Smooth muscle cell (in vitro differentiated cells): ENCODE measurements around the gene ELP2. TPM values are rescaled to one million over a fixed set of nuclear protein-coding genes. Genes with fewer than 3 reads are reported as not detected.

Experiments
- DNase-seq: peaks from one replicate; lab custom pipeline; 2025; ENCODE audit not compliant: unreplicated experiment; lab: John Stamatoyannopoulos, UW
- H2AFZ ChIP-seq: fragments of 200-600 bp; sonication (generic); 2 replicates; pipeline ENCODE4 v1.6.0; 2016; ENCODE audit warnings: antibody characterized with exemption, low read depth, mild to moderate bottlenecking
- H3F3A ChIP-seq: fragments of 200-600 bp; sonication (generic); 2 replicates; pipeline ENCODE4 v1.6.0; 2017; ENCODE audit warnings: antibody characterized with exemption, low read depth
- H3K27ac ChIP-seq: fragments of 200-600 bp; sonication (generic); 2 replicates; pipeline ENCODE4 v1.5.1; 2016; ENCODE audit warnings: low read depth, mild to moderate bottlenecking
- H3K27me3 ChIP-seq: fragments of 200-600 bp; sonication (generic); 2 replicates; pipeline ENCODE4 v1.6.1; 2016; ENCODE audit warnings: low read depth, mild to moderate bottlenecking
- H3K36me3 ChIP-seq: fragments of 200-600 bp; sonication (generic); 2 replicates; pipeline ENCODE4 v1.5.1; 2016; ENCODE audit warnings: low read depth
- H3K4me1 ChIP-seq: fragments of 200-600 bp; sonication (generic); 2 replicates; pipeline ENCODE4 v1.5.1; 2016; ENCODE audit warnings: low read depth
- H3K4me2 ChIP-seq: fragments of 200-600 bp; sonication (generic); 2 replicates; pipeline ENCODE4 v1.6.0; 2016; ENCODE audit warnings: mild to moderate bottlenecking
- H3K4me3 ChIP-seq: fragments of 200-600 bp; sonication (generic); 2 replicates; pipeline ENCODE4 v1.5.1; 2016; ENCODE audit warnings: mild to moderate bottlenecking
- H3K79me2 ChIP-seq: fragments of 200-600 bp; sonication (generic); 2 replicates; pipeline ENCODE4 v1.6.0; 2016; ENCODE audit warnings: low read depth, mild to moderate bottlenecking
- H3K9ac ChIP-seq: fragments of 200-600 bp; sonication (generic); 2 replicates; pipeline ENCODE4 v1.6.0; 2016; ENCODE audit warnings: low read depth
- H3K9me3 ChIP-seq: fragments of 200-600 bp; sonication (generic); replicated peaks from 2 replicates; pipeline ENCODE4 v1.5.1; 2016; ENCODE audit warnings: low read depth
- H4K20me1 ChIP-seq: fragments of 200-600 bp; sonication (generic); 2 replicates; pipeline ENCODE4 v1.6.0; 2016; ENCODE audit warnings: low read depth
- CTCF ChIP-seq: fragments of 200-600 bp; sonication (generic); IDR thresholded peaks from 2 replicates; pipeline ENCODE4 v1.5.1; 2017; ENCODE audit warnings: borderline replicate concordance, mild to moderate bottlenecking, antibody characterized with exemption; ENCODE audit not compliant: insufficient read depth, poor library complexity, severe bottlenecking
- WGBS: methylation state at CpG from one replicate; pipeline ENCODE4 v1.1.7; 2016; ENCODE audit warnings: low lambda C conversion rate; 5-methylcytosine and 5-hydroxymethylcytosine counted together
- polyA plus RNA-seq: library from polyadenylated mRNA; unstranded; fragments of >200 nt; fragmentation: Nextera tagmentation; extraction: Ambion mirVana; gene quantifications from 2 replicates; pipeline ENCODE4 v1.2.1, GENCODE V29; 2016
- total RNA-seq: library from RNA; depleted of rRNA; stranded (reverse); fragments of >200 nt; gene quantifications from 2 replicates; pipeline ENCODE4 v1.2.3, GENCODE V29; 2014

Gene ELP2
- total and polyA plus RNA-seq, 2 experiments from 2014 or later: 69.3 to 90.1 TPM

- no peak overlapping the region for H3K4me3 ChIP-seq
- H4K20me1 ChIP-seq: no peaks in the 10 kb centered on the region
- H3K27ac ChIP-seq: no peak overlapping the region
- no peak overlapping the region for H2AFZ ChIP-seq
- TF ChIP-seq CTCF: no peak
- no peaks in the 10 kb centered on the region for H3K79me2 ChIP-seq
- WGBS: 50% methylated on average over 2 of the region's 2 CpGs
- no peaks in the 10 kb centered on the region for H3K4me1 ChIP-seq
- no peaks in the 10 kb centered on the region for H3F3A ChIP-seq
- no peak overlapping the region for H3K4me2 ChIP-seq
- H3K9ac ChIP-seq: no peak overlapping the region
- H3K9me3 ChIP-seq: no peaks in the 10 kb centered on the region
- no peak for DNase-seq
- peaks cover 23% of the 10 kb centered on the region for H3K36me3 ChIP-seq
- H3K27me3 ChIP-seq: no peaks in the 10 kb centered on the region
These were observed 21.5 kb upstream of the ELP2 start for GRCh38 chr18:36108196-36108595.

GRCh38 chr18:36108601-36109000, 21.1 kb upstream of the ELP2 start:
- H3K27ac ChIP-seq: no peak overlapping the region
- no peaks in the 10 kb centered on the region for H3F3A ChIP-seq
- H3K9ac ChIP-seq: no peak overlapping the region
- no peak for TF ChIP-seq CTCF
- H3K9me3 ChIP-seq: no peaks in the 10 kb centered on the region
- no peaks in the 10 kb centered on the region for H3K27me3 ChIP-seq
- peaks cover 23% of the 10 kb centered on the region for H3K36me3 ChIP-seq
- H4K20me1 ChIP-seq: no peaks in the 10 kb centered on the region
- no peaks in the 10 kb centered on the region for H3K79me2 ChIP-seq
- WGBS: 96% methylated on average over 5 of the region's 5 CpGs
- DNase-seq: no peak
- no peaks in the 10 kb centered on the region for H3K4me1 ChIP-seq
- no peak overlapping the region for H3K4me3 ChIP-seq
- H3K4me2 ChIP-seq: no peak overlapping the region
- H2AFZ ChIP-seq: no peak overlapping the region

DNA sequence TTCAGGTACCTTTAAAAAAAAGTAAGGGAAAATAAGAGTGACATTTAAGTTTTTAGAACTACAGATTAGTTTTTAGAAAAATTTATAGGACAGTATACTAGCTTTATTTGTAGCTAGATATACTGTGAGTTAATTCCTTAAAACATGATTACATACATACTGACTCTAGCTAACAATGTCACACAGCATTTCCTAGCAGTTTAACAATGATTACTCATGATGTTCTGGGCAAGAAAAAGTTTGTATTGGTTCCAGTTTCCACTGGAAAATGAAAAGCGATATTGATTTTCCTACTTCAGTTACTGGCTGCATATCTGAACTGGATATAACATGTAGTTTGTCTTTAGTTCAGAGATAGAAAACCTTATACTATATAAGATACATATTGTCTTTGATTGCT, 20.0 kb upstream of the ELP2 start:
- WGBS: 97% methylated on average over 1 of the region's 1 CpG
- Histone ChIP-seq H2AFZ (no peak overlapping the region), H3K27me3 (no peaks in the 10 kb centered on the region), H3K4me2 (no peak overlapping the region), H3K4me1 (no peaks in the 10 kb centered on the region), H3K4me3 (no peak overlapping the region), H3K9me3 (no peaks in the 10 kb centered on the region), H3K27ac (no peak overlapping the region), H3K9ac (no peak overlapping the region), H3F3A (no peaks in the 10 kb centered on the region), H3K79me2 (no peaks in the 10 kb centered on the region), H4K20me1 (no peaks in the 10 kb centered on the region), H3K36me3 (peaks cover 27% of the 10 kb centered on the region)
- no peak for DNase-seq
- no peak for TF ChIP-seq CTCF

DNA sequence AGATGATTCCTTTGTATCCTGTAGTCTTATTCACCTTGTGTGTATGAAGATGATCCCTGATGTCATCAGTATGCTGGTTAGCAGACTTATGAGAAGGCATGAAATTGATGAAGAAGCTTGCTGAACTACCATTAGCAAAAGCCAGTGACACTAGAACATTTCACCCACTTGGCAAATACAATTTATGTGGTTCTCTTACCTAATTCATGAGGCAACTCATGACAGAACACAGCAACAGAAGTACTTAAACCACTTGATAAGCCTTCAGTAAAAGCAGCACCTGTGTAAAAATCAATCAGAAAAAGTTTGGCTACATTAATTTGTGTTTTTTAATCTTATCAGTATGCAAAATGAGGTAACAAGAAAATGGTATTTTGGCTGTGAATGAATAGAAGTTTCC, 17.4 kb upstream of the ELP2 start:
- no peaks in the 10 kb centered on the region for H3K9me3 ChIP-seq
- no peak overlapping the region for H2AFZ ChIP-seq
- no peak for DNase-seq

More for the DNA sequence above, 17.4 kb upstream of the ELP2 start:
- H3K36me3 ChIP-seq: peaks cover 38% of the 10 kb centered on the region
- H3K4me3 ChIP-seq: no peak overlapping the region
- no peak overlapping the region for H3K4me2 ChIP-seq
- TF ChIP-seq CTCF: no peak
- H3K27me3 ChIP-seq: no peaks in the 10 kb centered on the region
- no peaks in the 10 kb centered on the region for H3F3A ChIP-seq
- H3K4me1 ChIP-seq: no peaks in the 10 kb centered on the region
- H3K27ac ChIP-seq: no peak overlapping the region
- H4K20me1 ChIP-seq: no peaks in the 10 kb centered on the region
- H3K9ac ChIP-seq: no peak overlapping the region
- H3K79me2 ChIP-seq: no peaks in the 10 kb centered on the region
